Muscle layer of colon (tissue), 2 donors: ENCODE data around the gene SMARCAL1.

Experiments
- H3K27ac ChIP-seq: one replicate; pipeline ENCODE4 v1.7.0; 2013; ENCODE audit warnings: low read depth, mild to moderate bottlenecking, low read length, moderate library complexity
- H3K27me3 ChIP-seq, 2 donors: one replicate each; pipeline ENCODE4 v1.7.0; 2013; ENCODE audit warnings: low read length in 2 of 2, mild to moderate bottlenecking in 2 of 2; ENCODE audit not compliant: insufficient read depth in 2 of 2, control insufficient read depth in 1 of 2
- H3K36me3 ChIP-seq: one replicate; pipeline ENCODE4 v1.7.0; 2013; ENCODE audit warnings: mild to moderate bottlenecking, low read length; ENCODE audit not compliant: insufficient read depth
- H3K4me1 ChIP-seq: one replicate; pipeline ENCODE4 v1.7.0; 2013; ENCODE audit warnings: mild to moderate bottlenecking, low read length; ENCODE audit not compliant: insufficient read depth
- H3K4me3 ChIP-seq, 2 donors: one replicate each; pipeline ENCODE4 v1.7.0; 2013; ENCODE audit warnings: low read length in 2 of 2, low read depth in 1 of 2, mild to moderate bottlenecking in 1 of 2, moderate library complexity in 1 of 2
- H3K9ac ChIP-seq: one replicate; pipeline ENCODE4 v1.7.0; 2013; ENCODE audit warnings: low read length
- H3K9me3 ChIP-seq: one replicate; pipeline ENCODE4 v1.7.0; 2013; ENCODE audit warnings: mild to moderate bottlenecking, low read length
- donor health status: abdominal sarcoma.
- donor health status: Adenocarcinoma of cecum.

The SMARCAL1 gene

DNA sequence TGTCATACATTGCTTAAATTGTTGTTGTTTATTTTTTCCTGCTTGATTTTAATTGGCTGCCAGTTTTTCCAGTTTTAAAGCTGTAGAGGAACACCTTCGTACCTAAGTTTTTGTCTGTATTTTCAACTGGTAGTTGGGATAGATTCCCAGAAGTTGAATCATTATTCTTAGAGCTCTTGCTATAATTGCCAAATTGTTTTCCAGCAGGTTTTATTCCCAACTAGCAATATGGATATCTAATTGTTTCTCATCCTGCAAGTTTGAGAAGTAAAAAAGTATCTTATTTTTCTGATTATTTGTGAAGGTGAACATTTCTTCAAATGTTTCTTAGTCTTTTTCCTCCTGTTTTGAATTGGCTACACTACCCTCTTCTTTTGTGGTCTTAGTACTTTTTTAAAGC lies 6.7 kb downstream of the SMARCAL1 start:
- Histone ChIP-seq H3K4me3 (no peak overlapping the region), H3K36me3 (peaks cover 57% of the 10 kb centered on the region), H3K9me3 (no peaks in the 10 kb centered on the region), H3K4me1 (peaks cover under 1% of the 10 kb centered on the region), H3K27me3 (no peaks in the 10 kb centered on the region), H3K27ac (no peak overlapping the region), H3K9ac (no peak overlapping the region)

DNA sequence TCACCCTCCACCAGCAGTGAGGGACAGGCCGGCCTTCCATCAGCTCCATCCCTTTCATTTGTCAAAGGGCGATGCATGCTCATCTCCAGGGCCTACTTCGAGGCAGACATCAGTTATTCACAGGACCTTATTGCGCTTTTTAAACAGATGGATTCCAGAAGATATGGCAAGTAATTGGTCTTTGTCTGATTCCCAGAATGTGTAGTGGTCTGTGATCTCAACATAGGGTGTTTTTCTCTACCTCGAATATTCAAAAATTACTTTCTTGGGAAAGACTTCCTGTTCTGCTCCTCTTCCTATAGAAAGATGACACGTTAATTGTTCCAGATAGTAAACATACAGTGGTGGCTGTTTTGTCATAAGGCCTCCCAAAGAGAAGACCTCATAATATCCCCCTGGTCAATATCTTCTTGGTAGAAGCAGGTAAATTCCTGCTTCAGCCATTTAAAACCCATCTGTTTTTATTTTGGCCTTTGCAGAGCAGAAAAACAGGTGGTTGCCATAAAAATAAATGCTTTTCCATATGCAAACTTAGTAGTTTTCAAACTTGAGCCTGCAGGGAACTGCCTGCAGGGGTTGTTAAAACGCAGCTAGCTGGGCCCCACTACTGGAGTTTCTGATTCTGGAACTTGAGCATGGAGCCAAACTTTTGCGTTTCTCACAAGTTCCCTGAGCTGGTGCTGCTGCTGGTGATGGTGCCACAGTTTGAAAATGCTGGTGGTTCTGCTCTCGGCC lies 8.2 kb downstream of the SMARCAL1 start:
- H3K27ac ChIP-seq: no peak overlapping the region
- peaks cover 63% of the 10 kb centered on the region for H3K36me3 ChIP-seq
- H3K9me3 ChIP-seq: no peaks in the 10 kb centered on the region

DNA sequence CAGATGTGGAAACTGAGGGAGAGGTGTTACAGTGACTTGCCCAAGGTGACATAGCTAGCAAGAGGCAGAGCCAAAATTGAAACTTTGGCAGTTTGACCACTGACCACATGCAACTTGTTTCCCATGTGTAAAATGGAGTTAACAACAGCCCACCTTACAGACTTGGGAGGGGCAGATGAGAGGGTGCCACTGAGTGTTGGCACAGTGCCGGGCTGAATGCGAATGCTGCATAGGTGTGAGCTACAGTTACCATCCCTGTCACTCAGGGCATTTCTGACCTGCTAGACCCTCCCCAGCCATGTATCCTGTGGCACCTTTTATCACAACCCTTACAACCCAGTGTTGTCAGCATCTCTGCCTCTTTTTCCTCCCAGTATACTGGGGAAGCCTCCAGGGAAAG lies 10.8 kb downstream of the SMARCAL1 start:
- peaks cover 64% of the 10 kb centered on the region for H3K36me3 ChIP-seq

More for the DNA sequence above, 8.2 kb downstream of the SMARCAL1 start:
- Histone ChIP-seq H3K9ac (no peak overlapping the region), H3K4me3 (no peak overlapping the region), H3K4me1 (no peaks in the 10 kb centered on the region), H3K27me3 (no peaks in the 10 kb centered on the region)

DNA sequence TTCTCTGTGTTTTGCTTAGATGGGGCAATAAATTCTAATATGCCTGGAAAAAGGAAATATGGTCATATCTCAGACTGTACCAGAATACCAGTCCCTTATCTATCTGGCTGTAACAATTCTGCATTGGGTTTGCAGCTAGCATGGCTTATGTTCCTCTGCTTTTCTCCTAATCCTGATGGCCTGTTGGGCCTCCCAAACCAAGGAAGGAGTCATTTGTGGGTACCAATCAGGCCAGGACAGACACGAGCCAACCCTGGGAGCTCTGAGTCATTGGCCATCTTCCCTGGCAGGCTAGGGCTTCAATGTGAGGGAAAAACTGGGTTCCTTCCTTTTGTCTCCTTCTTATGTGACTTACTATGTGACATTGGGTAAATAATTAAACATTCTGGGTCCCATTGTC lies 12.0 kb downstream of the SMARCAL1 start:
- Histone ChIP-seq H3K27me3 (no peaks in the 10 kb centered on the region), H3K36me3 (peaks cover 75% of the 10 kb centered on the region), H3K4me1 (no peaks in the 10 kb centered on the region), H3K9ac (no peak overlapping the region), H3K4me3 (no peak overlapping the region), H3K27ac (no peak overlapping the region), H3K9me3 (no peaks in the 10 kb centered on the region)

More for the DNA sequence above, 10.8 kb downstream of the SMARCAL1 start:
- no peaks in the 10 kb centered on the region for H3K27me3 ChIP-seq
- no peak overlapping the region for H3K9ac ChIP-seq
- no peaks in the 10 kb centered on the region for H3K4me1 ChIP-seq
- H3K27ac ChIP-seq: no peak overlapping the region
- no peak overlapping the region for H3K4me3 ChIP-seq
- H3K9me3 ChIP-seq: no peaks in the 10 kb centered on the region

DNA sequence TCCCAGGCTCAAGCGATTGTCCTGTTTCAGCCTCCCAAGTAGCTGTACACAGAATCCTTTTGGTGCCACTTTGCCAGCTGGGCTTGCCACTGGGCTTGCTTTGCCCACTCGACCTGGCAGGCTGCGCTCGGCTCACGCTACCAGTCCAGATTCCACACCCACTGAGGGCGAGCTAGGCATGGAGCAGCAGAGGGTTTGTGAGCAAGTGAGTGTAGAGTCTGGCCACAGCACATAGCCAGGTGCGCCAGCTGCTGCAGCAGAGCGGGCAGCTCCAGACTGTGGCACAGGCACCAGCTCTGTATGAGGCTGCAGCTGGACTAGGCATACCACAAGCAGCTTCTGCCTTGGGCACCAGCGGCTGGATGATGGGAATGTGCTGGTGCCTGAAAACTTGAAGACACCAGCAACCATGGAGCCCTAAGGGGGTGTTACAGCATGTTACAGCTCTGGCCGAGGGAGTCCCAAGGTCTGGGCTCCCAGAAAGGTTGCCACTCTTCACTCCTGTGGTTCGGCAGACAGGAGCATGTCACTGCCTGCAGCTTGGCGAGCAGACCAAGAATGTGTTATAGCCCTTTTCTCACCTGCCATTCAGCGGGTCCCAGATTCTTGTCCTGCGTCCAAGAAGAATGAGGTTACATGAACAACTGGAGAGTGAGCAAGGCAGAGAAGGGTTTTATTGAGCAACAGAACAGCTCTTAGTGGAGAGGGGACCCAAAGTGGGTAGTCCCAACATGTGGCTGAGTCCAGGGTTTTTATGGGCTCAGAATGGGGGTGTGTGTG lies 12.9 kb downstream of the SMARCAL1 start:
- H3K27me3 ChIP-seq: no peaks in the 10 kb centered on the region
- H3K4me1 ChIP-seq: no peaks in the 10 kb centered on the region
- H3K27ac ChIP-seq: no peak overlapping the region
- H3K36me3 ChIP-seq: peaks cover 75% of the 10 kb centered on the region
- H3K9ac ChIP-seq: no peak overlapping the region
- no peak overlapping the region for H3K4me3 ChIP-seq
- no peaks in the 10 kb centered on the region for H3K9me3 ChIP-seq

DNA sequence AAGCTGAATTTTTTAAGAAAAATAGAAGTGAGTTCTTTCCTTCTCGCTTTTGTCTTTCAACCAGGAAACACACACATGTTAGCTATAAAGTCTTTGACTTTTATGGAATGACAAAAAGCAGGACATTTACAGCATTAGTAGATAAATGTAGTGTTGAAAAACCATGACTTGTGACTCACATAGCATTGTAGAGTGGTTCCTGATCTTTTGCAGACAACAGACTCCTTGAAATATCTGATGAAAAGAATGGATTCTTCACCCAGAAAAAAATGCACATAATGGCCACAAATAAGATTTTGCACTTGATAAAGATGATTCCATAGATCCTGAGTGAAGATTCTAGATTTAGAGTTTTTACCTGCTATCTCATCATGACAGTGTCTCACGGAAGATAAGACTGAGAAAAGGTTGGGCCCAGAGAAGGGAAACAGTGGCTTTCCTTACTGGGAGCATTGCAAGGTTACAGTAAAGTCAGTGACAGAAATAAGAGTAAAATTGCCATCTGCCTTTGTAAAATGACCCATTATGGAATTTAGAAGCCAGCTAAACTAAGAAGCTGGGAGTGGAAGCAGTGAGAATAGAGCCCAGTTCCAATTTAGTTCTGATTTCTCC lies 14.0 kb downstream of the SMARCAL1 start:
- H3K9ac ChIP-seq: no peak overlapping the region
- H3K27ac ChIP-seq: no peak overlapping the region
- no peaks in the 10 kb centered on the region for H3K4me1 ChIP-seq
- H3K4me3 ChIP-seq: no peak overlapping the region
- H3K36me3 ChIP-seq: peaks cover 74% of the 10 kb centered on the region
- no peaks in the 10 kb centered on the region for H3K27me3 ChIP-seq
- no peaks in the 10 kb centered on the region for H3K9me3 ChIP-seq

DNA sequence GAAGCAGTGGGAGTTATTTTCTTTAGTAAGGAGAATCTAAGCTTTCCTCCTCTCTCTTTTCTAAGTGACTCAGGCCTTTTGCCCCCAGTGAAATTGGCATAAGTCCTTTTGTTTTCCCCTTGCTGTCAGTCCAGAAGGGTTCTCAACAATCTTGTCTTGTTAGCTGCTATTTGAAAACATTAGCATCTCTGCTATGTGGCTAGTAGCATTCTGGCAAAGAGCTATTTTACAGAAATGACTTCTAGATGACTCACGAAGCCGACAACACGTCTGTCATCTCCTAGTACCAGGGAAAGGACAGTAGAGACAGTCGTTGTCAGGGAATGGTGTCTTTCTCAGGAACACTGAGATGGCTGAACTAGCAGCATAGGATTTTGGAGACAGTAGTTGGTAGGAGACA lies 14.7 kb downstream of the SMARCAL1 start:
- Histone ChIP-seq H3K9me3 (no peaks in the 10 kb centered on the region), H3K4me1 (no peaks in the 10 kb centered on the region), H3K27ac (no peak overlapping the region), H3K9ac (no peak overlapping the region), H3K36me3 (peaks cover 74% of the 10 kb centered on the region), H3K4me3 (no peak overlapping the region), H3K27me3 (no peaks in the 10 kb centered on the region)

DNA sequence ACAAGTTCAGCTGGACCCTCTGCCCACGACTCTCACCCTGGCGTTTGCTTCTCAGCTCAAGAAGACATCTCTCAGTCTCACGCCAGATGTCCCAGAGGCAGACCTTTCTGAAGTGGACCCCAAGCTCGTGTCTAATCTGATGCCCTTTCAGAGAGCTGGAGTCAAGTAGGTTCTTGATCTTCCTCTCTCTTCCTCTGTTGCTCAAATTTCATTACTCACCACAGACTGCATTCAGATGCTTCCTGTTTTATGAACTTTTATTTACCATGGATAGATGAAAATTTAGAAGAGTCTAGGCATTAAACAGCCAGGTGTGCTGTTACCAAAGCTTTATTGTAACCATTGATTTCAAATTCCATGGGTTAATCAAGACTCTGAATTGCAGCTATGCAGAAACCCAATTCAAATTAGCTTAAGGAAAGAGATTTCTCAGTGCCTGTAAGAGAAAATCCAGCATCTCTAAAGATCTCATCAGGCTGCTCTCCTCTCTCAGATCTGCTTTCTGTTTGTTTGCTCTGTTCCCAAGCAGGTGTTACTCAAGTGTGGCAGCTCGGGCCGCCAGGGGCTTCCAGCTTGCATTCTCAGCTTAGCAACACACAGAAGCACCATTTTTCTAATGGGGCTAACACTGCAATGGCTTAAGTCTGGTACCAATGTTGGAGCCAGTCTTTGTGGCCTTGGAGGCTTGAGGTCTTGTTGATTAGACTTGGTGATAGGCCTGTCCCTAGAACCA lies 16.5 kb downstream of the SMARCAL1 start:
- Histone ChIP-seq H3K4me3 (no peak overlapping the region), H3K4me1 (no peaks in the 10 kb centered on the region), H3K9me3 (no peaks in the 10 kb centered on the region), H3K27ac (no peak overlapping the region), H3K36me3 (peaks cover 71% of the 10 kb centered on the region), H3K27me3 (no peaks in the 10 kb centered on the region), H3K9ac (no peak overlapping the region)

DNA sequence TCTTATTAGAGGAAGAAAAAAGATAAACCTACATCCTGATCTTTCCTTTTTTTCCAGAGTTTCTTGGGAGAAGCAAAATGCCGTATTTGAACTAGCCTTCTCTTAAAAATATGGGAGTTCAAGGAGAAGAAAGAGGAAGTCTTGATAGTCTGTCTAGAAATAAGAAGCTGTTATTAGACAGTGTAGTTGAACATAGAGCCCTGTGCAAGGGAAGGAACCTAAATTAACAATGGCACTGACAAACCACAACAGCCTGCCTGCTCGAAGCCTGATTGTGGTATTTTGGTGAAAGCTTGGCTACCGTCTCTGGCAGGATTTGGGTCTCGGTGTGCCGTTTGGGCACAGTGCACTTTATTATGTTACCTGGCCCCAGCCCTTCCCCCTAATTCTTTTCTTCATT lies 17.1 kb downstream of the SMARCAL1 start:
- Histone ChIP-seq H3K36me3 (peaks cover 65% of the 10 kb centered on the region), H3K4me1 (no peaks in the 10 kb centered on the region), H3K9me3 (no peaks in the 10 kb centered on the region), H3K27ac (no peak overlapping the region), H3K4me3 (no peak overlapping the region), H3K9ac (no peak overlapping the region), H3K27me3 (no peaks in the 10 kb centered on the region)

DNA sequence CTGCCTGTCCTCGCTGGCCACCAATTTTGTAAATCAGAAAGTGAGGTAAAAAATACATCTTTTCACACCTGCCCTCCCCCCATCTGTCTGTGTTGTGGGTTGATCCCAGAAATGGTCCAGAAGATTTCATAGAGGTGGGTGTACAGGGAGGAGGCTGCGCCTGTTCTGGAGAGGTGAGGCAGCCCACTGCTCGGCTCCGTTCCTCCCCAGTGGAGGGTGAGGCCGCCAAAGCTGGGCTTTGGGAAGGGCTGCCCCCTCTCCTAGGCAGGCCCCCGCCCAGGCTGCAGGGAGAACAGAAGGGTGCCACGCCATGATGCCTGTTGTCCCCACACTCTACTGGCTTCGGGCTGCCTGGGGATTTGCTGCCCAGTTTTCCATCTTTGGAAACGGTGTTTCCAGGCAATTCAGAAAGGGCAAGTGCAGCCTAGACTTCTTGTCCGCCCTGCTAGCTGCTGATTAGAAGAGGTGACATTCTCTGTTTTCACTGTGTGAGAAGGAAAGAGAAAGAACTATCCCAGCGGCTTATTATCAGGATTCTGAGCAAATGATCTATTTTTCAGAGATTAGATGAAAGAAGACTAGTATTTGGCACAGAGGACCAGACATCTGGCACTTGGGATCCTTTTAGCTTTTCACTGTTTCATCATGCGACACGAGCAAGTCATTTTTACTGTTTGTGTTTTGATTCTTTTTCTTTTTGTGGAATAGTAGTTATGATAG lies 18.7 kb downstream of the SMARCAL1 start:
- no peaks in the 10 kb centered on the region for H3K9me3 ChIP-seq
- peaks cover 65% of the 10 kb centered on the region for H3K36me3 ChIP-seq
- no peak overlapping the region for H3K27ac ChIP-seq
- H3K27me3 ChIP-seq: no peaks in the 10 kb centered on the region
- no peak overlapping the region for H3K4me3 ChIP-seq
- H3K4me1 ChIP-seq: no peaks in the 10 kb centered on the region
- no peak overlapping the region for H3K9ac ChIP-seq

DNA sequence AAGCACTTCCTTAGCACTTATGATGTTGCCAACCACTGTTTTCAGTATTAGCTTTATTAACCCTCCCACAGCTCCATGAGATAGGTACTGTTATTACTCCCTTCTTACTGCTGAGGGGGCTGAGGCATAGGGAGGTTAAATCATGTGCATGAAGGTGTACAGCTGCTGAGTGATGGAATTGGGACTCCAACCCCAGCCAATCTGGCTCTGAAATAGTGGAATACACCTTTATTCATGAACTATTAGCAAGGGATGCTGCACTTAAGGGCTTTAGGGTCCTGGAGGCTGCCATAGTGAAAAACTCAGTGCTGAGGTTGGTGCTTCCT lies 19.2 kb downstream of the SMARCAL1 start:
- H3K36me3 ChIP-seq: peaks cover 70% of the 10 kb centered on the region
- H3K27ac ChIP-seq: no peak overlapping the region
- no peaks in the 10 kb centered on the region for H3K27me3 ChIP-seq

More for the DNA sequence above, 19.2 kb downstream of the SMARCAL1 start:
- Histone ChIP-seq H3K9ac (no peak overlapping the region), H3K4me1 (no peaks in the 10 kb centered on the region), H3K9me3 (no peaks in the 10 kb centered on the region), H3K4me3 (no peak overlapping the region)
